Measurements from ENCODE around the gene ATG16L1. TPM values are rescaled to one million over a fixed set of nuclear protein-coding genes. Genes with fewer than 3 reads are reported as not detected.

ATG16L1 gene
- total RNA-seq, 4 donors from 2014 or later, result 12.3 to 38.0 (median 22.8) TPM

DNA sequence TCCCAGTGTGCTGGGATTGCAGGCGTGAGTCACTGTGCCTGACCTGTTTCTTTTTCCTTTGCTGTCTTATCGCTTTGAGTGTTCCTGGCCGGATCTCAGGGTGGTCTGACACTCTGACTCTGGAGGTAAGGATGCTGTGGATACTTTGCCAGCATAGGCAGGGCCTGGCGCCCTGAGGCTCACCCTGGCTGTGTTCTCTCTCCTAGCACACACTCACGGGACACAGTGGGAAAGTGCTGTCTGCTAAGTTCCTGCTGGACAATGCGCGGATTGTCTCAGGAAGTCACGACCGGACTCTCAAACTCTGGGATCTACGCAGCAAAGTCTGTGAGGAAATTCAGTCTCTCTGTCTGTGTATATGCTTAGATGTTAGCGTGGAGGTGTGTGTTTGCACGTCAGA lies 38.2 kb downstream of the ATG16L1 start:
- TF ChIP-seq, protein P1, sequence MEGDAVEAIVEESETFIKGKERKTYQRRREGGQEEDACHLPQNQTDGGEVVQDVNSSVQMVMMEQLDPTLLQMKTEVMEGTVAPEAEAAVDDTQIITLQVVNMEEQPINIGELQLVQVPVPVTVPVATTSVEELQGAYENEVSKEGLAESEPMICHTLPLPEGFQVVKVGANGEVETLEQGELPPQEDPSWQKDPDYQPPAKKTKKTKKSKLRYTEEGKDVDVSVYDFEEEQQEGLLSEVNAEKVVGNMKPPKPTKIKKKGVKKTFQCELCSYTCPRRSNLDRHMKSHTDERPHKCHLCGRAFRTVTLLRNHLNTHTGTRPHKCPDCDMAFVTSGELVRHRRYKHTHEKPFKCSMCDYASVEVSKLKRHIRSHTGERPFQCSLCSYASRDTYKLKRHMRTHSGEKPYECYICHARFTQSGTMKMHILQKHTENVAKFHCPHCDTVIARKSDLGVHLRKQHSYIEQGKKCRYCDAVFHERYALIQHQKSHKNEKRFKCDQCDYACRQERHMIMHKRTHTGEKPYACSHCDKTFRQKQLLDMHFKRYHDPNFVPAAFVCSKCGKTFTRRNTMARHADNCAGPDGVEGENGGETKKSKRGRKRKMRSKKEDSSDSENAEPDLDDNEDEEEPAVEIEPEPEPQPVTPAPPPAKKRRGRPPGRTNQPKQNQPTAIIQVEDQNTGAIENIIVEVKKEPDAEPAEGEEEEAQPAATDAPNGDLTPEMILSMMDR (IDR thresholded peaks at IDR 0.05), result no peak
- TF ChIP-seq POLR2A (IDR thresholded peaks at IDR 0.05), result no peak
- Histone ChIP-seq H3K36me3 (peaks cover 24 to 100% (median 35%) of the 10 kb centered on the region in 3 donors), H3K4me3 (no peak overlapping the region), H3K4me1 (peaks cover 0 to 7% (median 0%) of the 10 kb centered on the region in 3 donors), H3K9me3 (no peaks in the 10 kb centered on the region), H3K27ac (no peak overlapping the region), H3K27me3 (no peaks in the 10 kb centered on the region)
- no peak for DNase-seq
- WGBS, 2 donors, result 88 to 92% methylated on average over 7 to 12 of the region's 12 CpGs
- intact Hi-C loops (cut with DNase I), result loop anchor here (10.0 kb wide), 1 partner anchor 155 kb away; no protein-coding TSS in a partner anchor

DNA sequence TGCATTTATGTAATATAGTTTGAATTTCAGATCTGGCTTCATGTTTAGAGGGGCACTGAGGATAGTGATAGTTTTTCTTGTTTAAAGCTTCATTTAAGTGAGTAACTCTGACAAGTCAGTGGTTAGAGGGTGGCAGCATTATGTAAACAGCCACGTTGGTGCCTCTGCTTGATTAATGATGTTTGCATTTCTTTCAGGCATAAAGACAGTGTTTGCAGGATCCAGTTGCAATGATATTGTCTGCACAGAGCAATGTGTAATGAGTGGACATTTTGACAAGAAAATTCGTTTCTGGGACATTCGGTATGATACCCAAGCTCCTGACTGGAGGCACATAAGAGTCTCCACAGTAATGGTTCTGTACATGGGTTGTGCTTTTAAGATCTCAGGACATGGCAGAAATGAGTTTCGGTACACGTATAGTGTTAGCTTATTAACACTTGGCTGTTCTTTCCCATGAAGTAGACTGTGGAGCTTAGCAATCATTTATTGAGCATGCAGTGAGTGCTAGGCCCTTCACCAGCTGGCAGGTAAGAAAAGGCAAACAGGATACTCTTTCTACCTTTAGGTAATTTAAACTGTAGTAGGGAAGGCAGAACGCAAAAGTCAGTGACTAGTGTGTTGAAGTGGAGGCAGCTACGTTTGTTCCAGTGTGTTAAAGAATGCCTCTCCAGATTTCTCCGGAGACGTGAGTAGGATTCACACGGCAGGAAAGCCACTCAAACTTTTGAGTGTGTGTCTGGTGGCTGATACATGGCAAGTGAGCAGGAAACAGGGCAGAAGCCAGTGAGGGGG lies 38.8 kb downstream of the ATG16L1 start:
- WGBS, 2 donors, result 78 to 82% methylated on average over 10 of the region's 10 CpGs
- no peak for DNase-seq
- Histone ChIP-seq H3K9me3 (no peaks in the 10 kb centered on the region), H3K4me1 (peaks cover 0 to 7% (median 0%) of the 10 kb centered on the region in 3 donors), H3K4me3 (no peak overlapping the region), H3K36me3 (peaks cover 18 to 100% (median 30%) of the 10 kb centered on the region in 3 donors), H3K27me3 (no peaks in the 10 kb centered on the region), H3K27ac (no peak overlapping the region)
- intact Hi-C loops (cut with DNase I), result loop anchor here (10.0 kb wide), 1 partner anchor 155 kb away; no protein-coding TSS in a partner anchor
- TF ChIP-seq, protein P1 (IDR thresholded peaks at IDR 0.05), result no peak
- TF ChIP-seq POLR2A (IDR thresholded peaks at IDR 0.05), result no peak

DNA sequence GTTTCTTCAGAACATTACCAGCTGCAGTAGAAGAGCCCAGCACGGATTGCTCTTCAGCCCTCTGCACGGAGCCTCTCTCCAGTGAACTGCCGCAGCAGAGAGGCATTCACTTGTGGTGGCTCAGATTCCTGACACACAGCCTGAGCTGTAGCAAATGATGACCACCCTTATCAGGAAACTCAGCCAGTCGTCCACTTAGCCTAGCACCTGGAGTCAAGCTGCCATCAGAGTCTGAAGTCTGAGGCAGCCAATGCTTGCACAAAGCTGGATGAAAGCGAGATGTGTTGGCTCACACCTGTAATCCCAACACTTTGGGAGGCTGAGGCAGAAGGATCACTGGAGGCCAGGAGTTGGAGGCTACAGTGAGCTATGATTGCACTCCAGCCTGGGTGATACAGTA lies 44.4 kb downstream of the ATG16L1 start:
- H3K36me3 ChIP-seq, result peaks cover 12 to 55% (median 18%) of the 10 kb centered on the region in 3 donors
- no peaks in the 10 kb centered on the region for H3K4me1 ChIP-seq
- no peak overlapping the region for H3K27ac ChIP-seq
- no peak overlapping the region for H3K4me3 ChIP-seq
- intact Hi-C loops (cut with DNase I), result loop anchor here (10.0 kb wide), 1 partner anchor 149 kb away; no protein-coding TSS in a partner anchor
- H3K27me3 ChIP-seq, result no peaks in the 10 kb centered on the region
- DNase-seq, result no peak
- no peaks in the 10 kb centered on the region for H3K9me3 ChIP-seq
- TF ChIP-seq, protein P1 (IDR thresholded peaks at IDR 0.05), result no peak
- TF ChIP-seq POLR2A (IDR thresholded peaks at IDR 0.05), result no peak
- WGBS, 2 donors, result 90 to 91% methylated on average over 4 of the region's 5 CpGs

DNA sequence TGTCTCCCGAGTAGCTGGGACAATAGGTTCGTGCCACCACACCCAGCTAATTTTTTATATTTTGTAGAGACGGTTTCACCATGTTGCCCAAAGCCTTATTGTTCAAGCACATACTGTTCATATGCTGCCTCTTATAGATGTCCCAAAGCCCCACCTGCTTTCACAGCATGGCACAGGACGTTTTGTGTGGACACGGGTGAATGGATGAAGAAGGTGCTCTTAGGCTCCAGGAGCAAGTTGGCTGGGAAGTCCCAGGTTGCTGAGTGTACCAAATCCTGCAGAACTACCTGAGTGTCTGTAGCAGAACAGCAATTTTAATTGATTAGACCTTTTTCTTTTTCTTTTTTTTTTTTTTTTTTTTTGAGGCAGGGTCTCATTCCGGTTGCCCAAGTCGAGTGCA lies 45.6 kb downstream of the ATG16L1 start:
- H3K4me1 ChIP-seq, result no peaks in the 10 kb centered on the region
- TF ChIP-seq POLR2A (IDR thresholded peaks at IDR 0.05), result no peak
- TF ChIP-seq, protein P1 (IDR thresholded peaks at IDR 0.05), result no peak
- H3K9me3 ChIP-seq, result no peaks in the 10 kb centered on the region
- intact Hi-C loops (cut with DNase I), result loop anchor here (10.0 kb wide), 1 partner anchor 148 kb away; no protein-coding TSS in a partner anchor
- 73 to 74% methylated on average over 7 of the region's 7 CpGs for WGBS, 2 donors
- H3K4me3 ChIP-seq, result no peak overlapping the region
- H3K36me3 ChIP-seq, result peaks cover 6 to 43% (median 7%) of the 10 kb centered on the region in 3 donors
- no peaks in the 10 kb centered on the region for H3K27me3 ChIP-seq
- no peak for DNase-seq
- no peak overlapping the region for H3K27ac ChIP-seq

DNA sequence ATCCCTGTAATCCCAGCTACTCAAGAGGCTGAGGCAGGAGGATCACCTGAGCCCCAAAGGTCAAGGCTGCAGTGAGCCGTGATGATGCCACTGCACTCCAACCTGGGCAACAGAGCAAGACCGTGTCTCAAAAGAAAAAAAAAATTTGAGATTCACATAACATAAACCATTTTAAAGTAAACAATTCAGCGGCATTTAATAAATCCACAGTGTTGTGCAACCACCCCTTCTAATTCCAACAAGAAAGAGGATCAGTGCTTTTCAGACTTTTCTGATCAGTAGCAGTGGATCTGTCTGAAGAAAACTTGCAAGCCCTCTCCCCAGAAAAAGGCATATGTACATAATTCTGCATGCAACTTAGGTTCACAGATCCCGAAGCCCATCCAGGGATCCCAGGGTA lies 48.9 kb downstream of the ATG16L1 start:
- Histone ChIP-seq H3K4me3 (no peak overlapping the region), H3K36me3 (peaks cover 0 to 10% (median 0%) of the 10 kb centered on the region in 3 donors), H3K9me3 (no peaks in the 10 kb centered on the region), H3K4me1 (no peaks in the 10 kb centered on the region), H3K27ac (no peak overlapping the region), H3K27me3 (no peaks in the 10 kb centered on the region)
- no peak for DNase-seq
- TF ChIP-seq, protein P1 (IDR thresholded peaks at IDR 0.05), result no peak
- TF ChIP-seq POLR2A (IDR thresholded peaks at IDR 0.05), result no peak
- intact Hi-C loops (cut with DNase I), result no loop called here
- 60 to 65% methylated on average over 4 of the region's 4 CpGs for WGBS, 2 donors

Data from esophagus squamous epithelium (tissue), 5 donors.